Hepatic stellate cell (primary cell): ENCODE data around the gene EPN2.
A peak's percentile ranks its signal among the peaks of the same experiment; 100 is the strongest.
"Not testable (repeated sequence)": the region's sequence is repeated elsewhere in the genome, so short reads cannot be mapped to it uniquely, and the experiment has no call there.

ENCODE experiments used
- DNase-seq: peaks from one replicate; pipeline ENCODE4 v3.0.0; 2011; ENCODE audit warnings: low spot score

The EPN2 gene

GRCh38 chr17:19268611-19269010, 31.4 kb downstream of the EPN2 start:
- DNase-seq: no peak

- no peak for DNase-seq
Measured at GRCh38 chr17:19269106-19269505, 31.9 kb downstream of the EPN2 start.

GRCh38 chr17:19269641-19270040, 32.5 kb downstream of the EPN2 start:
- no peak for DNase-seq

- DNase-seq: no peak
Measured at GRCh38 chr17:19270347-19270703, 33.2 kb downstream of the EPN2 start.

- DNase-seq: no peak
Measured at GRCh38 chr17:19270704-19271611, 33.8 kb downstream of the EPN2 start.

- DNase-seq: no peak
Measured at GRCh38 chr17:19271780-19272357, 34.7 kb downstream of the EPN2 start.

- DNase-seq: no peak
Measured at GRCh38 chr17:19273731-19274130, 36.6 kb downstream of the EPN2 start.

GRCh38 chr17:19274893-19275292, 37.7 kb downstream of the EPN2 start:
- peak; percentile 37 for DNase-seq

- DNase-seq: no peak
Measured at GRCh38 chr17:19275457-19276127, 38.4 kb downstream of the EPN2 start.

GRCh38 chr17:19278284-19278683, 41.1 kb downstream of the EPN2 start:
- DNase-seq: not testable (repeated sequence)

GRCh38 chr17:19278729-19279128, 41.6 kb downstream of the EPN2 start:
- DNase-seq: no peak

GRCh38 chr17:19281161-19281560, 44.0 kb downstream of the EPN2 start:
- DNase-seq: no peak

- DNase-seq: no peak
Measured at GRCh38 chr17:19284005-19284959, 47.1 kb downstream of the EPN2 start.

- no peak for DNase-seq
Measured at GRCh38 chr17:19285213-19285900, 48.2 kb downstream of the EPN2 start.

- DNase-seq: no peak
Measured at GRCh38 chr17:19286751-19287341, 49.7 kb downstream of the EPN2 start.

- no peak for DNase-seq
Measured at GRCh38 chr17:19287651-19288050, 50.5 kb downstream of the EPN2 start.

- DNase-seq: no peak
Measured at GRCh38 chr17:19288453-19288852, 51.3 kb downstream of the EPN2 start.

- DNase-seq: no peak
Measured at GRCh38 chr17:19290066-19290705, 53.0 kb downstream of the EPN2 start.

GRCh38 chr17:19291646-19292376, 54.6 kb downstream of the EPN2 start:
- DNase-seq: no peak

- no peak for DNase-seq
Measured at GRCh38 chr17:19292377-19292711, 55.2 kb downstream of the EPN2 start.
